ENCODE data around the gene MCRS1.

MCRS1 gene

GRCh38 chr12:49549735-49550692 is 17.9 kb downstream of the MCRS1 start:
- no peak overlapping the region for H3K4me3 ChIP-seq (ENCODE audit: low read depth, low read length)
- TF ChIP-seq, protein P1, sequence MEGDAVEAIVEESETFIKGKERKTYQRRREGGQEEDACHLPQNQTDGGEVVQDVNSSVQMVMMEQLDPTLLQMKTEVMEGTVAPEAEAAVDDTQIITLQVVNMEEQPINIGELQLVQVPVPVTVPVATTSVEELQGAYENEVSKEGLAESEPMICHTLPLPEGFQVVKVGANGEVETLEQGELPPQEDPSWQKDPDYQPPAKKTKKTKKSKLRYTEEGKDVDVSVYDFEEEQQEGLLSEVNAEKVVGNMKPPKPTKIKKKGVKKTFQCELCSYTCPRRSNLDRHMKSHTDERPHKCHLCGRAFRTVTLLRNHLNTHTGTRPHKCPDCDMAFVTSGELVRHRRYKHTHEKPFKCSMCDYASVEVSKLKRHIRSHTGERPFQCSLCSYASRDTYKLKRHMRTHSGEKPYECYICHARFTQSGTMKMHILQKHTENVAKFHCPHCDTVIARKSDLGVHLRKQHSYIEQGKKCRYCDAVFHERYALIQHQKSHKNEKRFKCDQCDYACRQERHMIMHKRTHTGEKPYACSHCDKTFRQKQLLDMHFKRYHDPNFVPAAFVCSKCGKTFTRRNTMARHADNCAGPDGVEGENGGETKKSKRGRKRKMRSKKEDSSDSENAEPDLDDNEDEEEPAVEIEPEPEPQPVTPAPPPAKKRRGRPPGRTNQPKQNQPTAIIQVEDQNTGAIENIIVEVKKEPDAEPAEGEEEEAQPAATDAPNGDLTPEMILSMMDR (conservative IDR thresholded peaks at IDR 0.05; ENCODE audit: low read depth, low read length), result no peak
- DNase-seq (ENCODE audit: low read depth), result no peak

DNA sequence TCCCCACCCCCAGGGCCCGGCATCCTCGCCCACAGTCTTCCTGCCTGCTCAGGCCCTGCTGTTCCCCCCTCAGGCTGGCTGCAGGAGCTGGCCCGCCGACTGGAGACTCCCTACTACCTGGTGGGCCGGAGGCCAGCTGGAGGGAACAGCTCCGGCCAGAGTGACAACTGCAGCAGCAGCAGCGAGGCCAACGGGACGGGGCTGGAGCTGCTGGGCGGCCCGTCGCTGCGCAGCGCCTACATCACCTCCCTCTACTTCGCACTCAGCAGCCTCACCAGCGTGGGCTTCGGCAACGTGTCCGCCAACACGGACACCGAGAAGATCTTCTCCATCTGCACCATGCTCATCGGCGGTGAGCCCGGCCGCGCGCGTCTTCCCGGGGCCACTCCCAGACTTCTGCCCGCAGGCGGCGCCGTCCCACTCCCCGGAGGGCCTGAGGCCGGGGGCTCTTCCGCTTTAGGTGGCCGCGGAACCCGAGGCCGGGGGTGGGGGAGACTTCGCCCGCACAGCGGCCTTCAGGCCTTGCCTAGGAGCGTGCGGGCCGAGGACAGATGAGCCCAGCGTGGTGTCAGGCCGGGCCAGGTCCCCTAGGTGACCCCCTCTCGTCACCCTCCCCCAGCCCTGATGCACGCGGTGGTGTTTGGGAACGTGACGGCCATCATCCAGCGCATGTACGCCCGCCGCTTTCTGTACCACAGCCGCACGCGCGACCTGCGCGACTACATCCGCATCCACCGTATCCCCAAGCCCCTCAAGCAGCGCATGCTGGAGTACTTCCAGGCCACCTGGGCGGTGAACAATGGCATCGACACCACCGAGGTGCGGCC is 18.9 kb downstream of the MCRS1 start:
- DNase-seq (ENCODE audit: low read depth), result peak; percentile 23
- H3K4me3 ChIP-seq (ENCODE audit: low read depth, low read length), result peak overlapping the region; percentile 44
- TF ChIP-seq, protein P1 (conservative IDR thresholded peaks at IDR 0.05; ENCODE audit: low read depth, low read length), result peak; percentile 53

DNA sequence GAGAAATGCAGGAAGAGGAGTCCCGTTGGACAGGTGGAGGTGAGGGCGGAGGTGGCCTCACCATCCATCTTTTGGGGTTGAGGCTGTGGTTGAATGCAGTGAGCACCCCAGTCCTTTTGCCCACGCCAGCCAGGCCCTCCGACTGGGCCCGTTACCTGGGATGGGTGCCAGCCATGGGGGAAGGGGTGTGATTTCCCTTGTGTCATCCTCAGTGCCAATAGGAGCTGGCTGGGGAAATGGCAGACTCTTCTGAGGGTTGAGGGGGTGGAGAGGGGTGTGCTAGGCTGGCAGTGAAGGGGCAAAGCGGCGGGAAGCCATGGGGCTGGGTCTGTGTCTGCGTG is 19.5 kb downstream of the MCRS1 start:
- H3K4me3 ChIP-seq (ENCODE audit: low read depth, low read length), result peak overlapping the region; percentile 44
- DNase-seq (ENCODE audit: low read depth), result no peak
- TF ChIP-seq, protein P1 (conservative IDR thresholded peaks at IDR 0.05; ENCODE audit: low read depth, low read length), result no peak

GRCh38 chr12:49547090-49547690 is 20.8 kb downstream of the MCRS1 start:
- TF ChIP-seq, protein P1 (conservative IDR thresholded peaks at IDR 0.05; ENCODE audit: low read depth, low read length), result no peak
- DNase-seq (ENCODE audit: low read depth), result no peak
- H3K4me3 ChIP-seq (ENCODE audit: low read depth, low read length), result no peak overlapping the region

- H3K4me3 ChIP-seq (ENCODE audit: low read depth, low read length), result no peak overlapping the region
- TF ChIP-seq, protein P1 (conservative IDR thresholded peaks at IDR 0.05; ENCODE audit: low read depth, low read length), result no peak
- no peak for DNase-seq (ENCODE audit: low read depth)
Observed at GRCh38 chr12:49546481-49546880, 21.5 kb downstream of the MCRS1 start.

DNA sequence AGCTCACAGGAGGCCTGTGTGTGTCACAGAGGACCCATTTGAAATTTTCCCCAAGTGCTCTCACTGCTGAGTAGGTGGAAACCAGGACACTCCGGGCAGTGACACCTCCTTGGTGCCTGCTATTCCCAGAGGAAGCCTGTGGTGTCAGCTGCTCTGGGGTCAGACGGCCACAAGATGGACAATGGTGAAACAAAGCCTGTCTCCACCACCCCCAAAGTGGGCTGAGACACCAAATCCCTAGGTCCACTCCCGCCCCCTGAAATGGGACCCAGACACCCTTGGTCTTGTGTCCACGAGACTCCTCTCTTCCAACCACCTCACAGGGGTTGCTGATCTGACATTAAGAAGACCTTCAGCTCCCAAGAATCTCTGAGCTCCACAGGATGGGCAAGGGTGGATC is 22.1 kb downstream of the MCRS1 start:
- TF ChIP-seq, protein P1 (conservative IDR thresholded peaks at IDR 0.05; ENCODE audit: low read depth, low read length), result no peak
- DNase-seq (ENCODE audit: low read depth), result no peak
- no peak overlapping the region for H3K4me3 ChIP-seq (ENCODE audit: low read depth, low read length)

All from choroid plexus epithelial cell (primary cell).